Kidney (tissue), 14 donors: ENCODE data around the gene BMX. TPM values are rescaled to one million over a fixed set of nuclear protein-coding genes. Genes with fewer than 3 reads are reported as not detected.

Experiments
- DNase-seq, 5 donors: peaks; one replicate each; pipeline ENCODE4 v3.0.0-alpha.2; 2013 to 2020
- FAIRE-seq: peaks from 2 replicates; lab custom pipeline; 2012; peaks lifted over from hg19 to GRCh38; lab: Jason Lieb, UNC
- H3K27ac ChIP-seq, 2 donors: one replicate each; pipeline ENCODE4 v1.7.0; 2013; ENCODE audit warnings: low read depth in 2 of 2, low read length in 2 of 2, inconsistent platforms in 1 of 2
- H3K27me3 ChIP-seq: one replicate; pipeline ENCODE4 v1.7.1; 2013; ENCODE audit warnings: low read length, inconsistent platforms; ENCODE audit not compliant: control insufficient read depth, insufficient read depth
- H3K36me3 ChIP-seq, 3 donors: one replicate each; pipeline versions ENCODE4 v1.7.0 to v1.7.1; 2013; ENCODE audit warnings: low read length in 3 of 3, control low read depth in 1 of 3, inconsistent platforms in 1 of 3; ENCODE audit not compliant: insufficient read depth in 3 of 3, control insufficient read depth in 2 of 3
- H3K4me1 ChIP-seq, 3 donors: one replicate each; pipeline versions ENCODE4 v1.7.0 to v1.7.1; 2013; ENCODE audit warnings: low read length in 3 of 3, inconsistent platforms in 1 of 3, low read depth in 1 of 3; ENCODE audit not compliant: control insufficient read depth in 2 of 3, insufficient read depth in 2 of 3
- H3K4me3 ChIP-seq, 3 donors: one replicate each; pipeline versions ENCODE4 v1.7.0 to v1.8.1; 2013; ENCODE audit warnings: low read length in 3 of 3, control low read depth in 1 of 3, inconsistent platforms in 1 of 3
- H3K9ac ChIP-seq, 3 donors: one replicate each; pipeline versions ENCODE4 v1.7.0 to v1.7.1; 2013; ENCODE audit warnings: low read length in 3 of 3, control low read depth in 1 of 3, inconsistent platforms in 1 of 3
- H3K9me3 ChIP-seq, 3 donors: one replicate each; pipeline versions ENCODE4 v1.7.0 to v1.7.1; 2013; ENCODE audit warnings: low read length in 3 of 3, control low read depth in 1 of 3, inconsistent platforms in 1 of 3; ENCODE audit not compliant: control insufficient read depth in 2 of 3, insufficient read depth in 1 of 3
- CTCF ChIP-seq: IDR thresholded peaks from 3 replicates; pipeline ENCODE4 v1.5.1; 2012; ENCODE audit warnings: mild to moderate bottlenecking, moderate library complexity, borderline replicate concordance; ENCODE audit not compliant: insufficient read depth; ENCODE audit errors: extremely low read depth
- intact Hi-C: fragments of 100-400 bp; cut with DNase I; formaldehyde crosslinking; loops from one replicate; pipeline ENCODE4 v1.11.1; 2022
- polyA plus RNA-seq: library from polyadenylated mRNA; stranded (reverse); fragments of 350-450 nt; fragmentation: Illumina TruSeq; extraction: RNeasy Lipid Tissue Mini Kit (QIAGEN cat#74804); gene quantifications from one replicate; pipeline ENCODE4 v1.2.3, GENCODE V29; 2014; ENCODE audit warnings: low read depth, low replicate concordance; ENCODE audit not compliant: insufficient read depth
- total RNA-seq: library from RNA; stranded (reverse); fragmentation: NEBNext Ultra II Directional; extraction: Animal tissue kit (Norgen Biotek cat#: 25700); gene quantifications from one replicate; pipeline ENCODE4 v1.2.1, GENCODE V29; 2021
- donor health status: control.
- donor health status: control.
- donor health status: control.
- donor health status: control.
- donor health status: control.
- donor health status: DM: yes; HTN: yes; CAD: no.
- donor health status: Normal renal cell carcinoma (clear cell type).

The BMX gene
- total and polyA plus RNA-seq, 2 donors from 2014 or later = 1.4 TPM; not detected in 1

DNA sequence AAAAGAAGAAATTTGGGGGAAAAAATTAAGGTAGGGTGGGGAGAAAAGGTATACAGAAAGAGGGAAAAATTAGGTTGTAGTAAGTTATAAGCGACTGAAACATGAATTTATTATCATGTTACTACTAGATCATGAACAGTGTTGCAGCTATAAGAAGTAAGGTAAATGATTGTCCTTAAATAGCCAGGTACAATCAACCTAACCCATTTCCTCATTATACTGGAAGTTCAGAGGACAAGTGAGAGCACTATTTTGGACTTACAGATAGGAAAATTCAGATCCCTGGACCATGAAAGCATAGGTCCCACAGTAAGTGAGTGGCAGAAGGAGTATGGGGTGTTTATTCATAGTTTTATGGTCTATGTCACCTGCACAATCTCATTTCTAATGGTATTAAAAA is 31.0 kb upstream of the BMX start:
- TF ChIP-seq CTCF = no peak
- no peaks in the 10 kb centered on the region for H3K9me3 ChIP-seq
- no peak overlapping the region for H3K4me3 ChIP-seq
- no peak overlapping the region for H3K9ac ChIP-seq
- no peaks in the 10 kb centered on the region for H3K4me1 ChIP-seq
- no peak overlapping the region for H3K27ac ChIP-seq
- no peak for FAIRE-seq
- DNase-seq = no peak
- intact Hi-C loops = no loop called here
- peaks cover 12% of the 10 kb centered on the region for H3K27me3 ChIP-seq
- H3K36me3 ChIP-seq = no peaks in the 10 kb centered on the region

- Histone ChIP-seq H3K9ac (no peak overlapping the region), H3K27ac (no peak overlapping the region), H3K4me3 (no peak overlapping the region), H3K9me3 (no peaks in the 10 kb centered on the region), H3K27me3 (peaks cover 12% of the 10 kb centered on the region), H3K4me1 (no peaks in the 10 kb centered on the region), H3K36me3 (no peaks in the 10 kb centered on the region)
- intact Hi-C loops = no loop called here
- FAIRE-seq (peak; percentile 51), DNase-seq (peak; percentile 46 to 72 (median 64))
- TF ChIP-seq CTCF = peak; percentile 66
Measured at GRCh38 chrX:15471028-15471427, 29.6 kb upstream of the BMX start.

- peaks cover 6% of the 10 kb centered on the region for H3K27me3 ChIP-seq
- no peak for TF ChIP-seq CTCF
- intact Hi-C loops = no loop called here
- DNase-seq (no peak), FAIRE-seq (peak; percentile 33)
- H3K27ac ChIP-seq = no peak overlapping the region
- no peaks in the 10 kb centered on the region for H3K9me3 ChIP-seq
- H3K36me3 ChIP-seq = no peaks in the 10 kb centered on the region
- H3K9ac ChIP-seq = no peak overlapping the region
- H3K4me1 ChIP-seq = no peaks in the 10 kb centered on the region
- no peak overlapping the region for H3K4me3 ChIP-seq
Measured at GRCh38 chrX:15472531-15472930, 28.1 kb upstream of the BMX start.

DNA sequence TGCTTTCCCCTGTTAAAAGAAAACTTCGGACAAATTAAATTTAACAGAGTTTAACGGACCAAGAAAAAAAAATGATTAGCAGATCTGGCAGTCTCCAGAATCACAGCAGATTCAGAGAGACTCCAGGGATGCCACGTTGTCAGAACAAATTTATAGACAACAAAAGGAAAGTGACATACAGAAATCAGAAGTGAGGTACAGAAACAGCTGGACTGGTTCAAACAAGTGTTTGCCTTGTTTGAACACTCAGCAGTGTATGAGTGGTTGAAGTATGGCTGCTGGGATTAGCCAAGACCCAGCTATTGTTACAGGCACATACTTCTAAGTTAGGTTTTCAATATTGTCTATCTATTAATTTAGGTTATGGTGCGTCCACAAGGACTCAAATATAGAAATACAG is 26.6 kb upstream of the BMX start:
- no peak overlapping the region for H3K9ac ChIP-seq
- no peak overlapping the region for H3K27ac ChIP-seq
- H3K27me3 ChIP-seq = peaks cover 9% of the 10 kb centered on the region
- FAIRE-seq (no peak), DNase-seq (no peak)
- H3K36me3 ChIP-seq = no peaks in the 10 kb centered on the region
- intact Hi-C loops = no loop called here
- no peak for TF ChIP-seq CTCF
- no peak overlapping the region for H3K4me3 ChIP-seq
- no peaks in the 10 kb centered on the region for H3K9me3 ChIP-seq
- H3K4me1 ChIP-seq = no peaks in the 10 kb centered on the region
